GF-D8 (cell line): ENCODE data around the gene GTPBP2.
"Not testable (repeated sequence)": the region's sequence is repeated elsewhere in the genome, so short reads cannot be mapped to it uniquely, and the experiment has no call there.

ENCODE experiments used
- DNase-seq: peaks from one replicate; lab custom pipeline; 2025; lab: John Stamatoyannopoulos, UW

GTPBP2 gene

DNA sequence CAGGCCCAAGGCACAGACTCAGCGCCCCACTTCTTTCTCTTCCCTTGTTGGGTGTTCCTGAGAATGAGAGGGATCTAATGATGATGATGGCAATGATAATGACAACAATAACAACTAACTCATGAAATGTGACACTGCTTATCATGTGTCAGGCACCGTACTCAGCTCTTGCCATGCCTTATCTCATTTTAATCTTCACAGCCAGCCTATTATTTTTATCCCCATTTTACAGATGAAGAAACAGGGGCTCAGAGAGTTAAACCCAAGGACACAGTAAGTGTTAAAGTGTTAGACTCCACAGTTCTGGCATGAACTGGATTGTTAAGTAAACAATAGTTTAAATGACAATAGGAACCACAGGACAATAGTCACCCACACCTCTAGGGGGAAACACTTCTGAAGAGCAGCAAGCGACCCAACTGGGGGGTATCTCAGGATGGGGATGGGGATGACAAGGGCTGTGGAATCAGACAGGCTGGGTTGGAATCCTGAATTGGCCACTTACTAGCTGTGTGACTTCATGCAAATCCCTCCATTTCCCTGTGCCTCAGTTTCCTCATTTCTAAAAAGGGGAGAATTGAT lies 28.2 kb upstream of the GTPBP2 start:
- DNase-seq, result no peak

DNA sequence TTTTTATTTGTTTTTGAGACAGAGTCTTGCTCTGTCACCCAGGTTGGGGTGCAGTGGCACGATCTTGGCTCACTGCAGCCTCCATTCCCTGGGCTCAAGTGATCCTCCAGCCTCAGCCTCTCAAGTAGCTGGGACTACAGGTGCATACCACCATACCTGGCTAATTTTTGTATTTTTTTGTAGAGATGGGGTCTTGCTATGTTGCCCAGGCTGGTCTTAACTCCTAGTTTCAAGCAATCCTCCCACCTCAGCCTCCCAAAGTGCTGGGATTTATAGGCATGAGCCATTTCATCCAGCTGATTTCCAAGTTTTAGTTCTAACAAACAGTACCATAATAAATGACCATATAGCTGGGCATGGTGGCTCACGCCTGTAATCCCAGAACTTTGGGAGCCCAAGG lies 23.8 kb upstream of the GTPBP2 start:
- not testable (repeated sequence) for DNase-seq

GRCh38 chr6:43648248-43648647 lies 19.2 kb upstream of the GTPBP2 start:
- no peak for DNase-seq

DNA sequence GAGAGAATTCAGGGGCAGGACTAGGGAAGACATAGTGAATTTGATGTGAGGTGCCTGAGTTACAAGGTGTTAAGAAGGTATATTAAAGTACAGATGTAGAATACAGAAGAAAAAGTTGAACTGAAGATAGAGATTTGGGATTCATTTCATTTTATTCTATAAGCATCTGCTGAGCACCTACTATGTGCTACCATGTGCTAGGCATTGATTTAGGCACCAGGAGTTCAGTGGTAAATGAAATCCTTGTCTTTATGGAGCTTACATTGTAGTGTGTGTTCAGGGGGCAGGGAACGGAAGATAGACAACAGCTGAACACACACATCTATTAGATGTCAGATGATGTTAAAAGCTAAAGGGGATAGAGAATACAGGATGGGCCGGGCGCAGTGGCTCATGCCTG lies 18.5 kb upstream of the GTPBP2 start:
- DNase-seq, result no peak

GRCh38 chr6:43645613-43645964 lies 16.5 kb upstream of the GTPBP2 start:
- no peak for DNase-seq

DNA sequence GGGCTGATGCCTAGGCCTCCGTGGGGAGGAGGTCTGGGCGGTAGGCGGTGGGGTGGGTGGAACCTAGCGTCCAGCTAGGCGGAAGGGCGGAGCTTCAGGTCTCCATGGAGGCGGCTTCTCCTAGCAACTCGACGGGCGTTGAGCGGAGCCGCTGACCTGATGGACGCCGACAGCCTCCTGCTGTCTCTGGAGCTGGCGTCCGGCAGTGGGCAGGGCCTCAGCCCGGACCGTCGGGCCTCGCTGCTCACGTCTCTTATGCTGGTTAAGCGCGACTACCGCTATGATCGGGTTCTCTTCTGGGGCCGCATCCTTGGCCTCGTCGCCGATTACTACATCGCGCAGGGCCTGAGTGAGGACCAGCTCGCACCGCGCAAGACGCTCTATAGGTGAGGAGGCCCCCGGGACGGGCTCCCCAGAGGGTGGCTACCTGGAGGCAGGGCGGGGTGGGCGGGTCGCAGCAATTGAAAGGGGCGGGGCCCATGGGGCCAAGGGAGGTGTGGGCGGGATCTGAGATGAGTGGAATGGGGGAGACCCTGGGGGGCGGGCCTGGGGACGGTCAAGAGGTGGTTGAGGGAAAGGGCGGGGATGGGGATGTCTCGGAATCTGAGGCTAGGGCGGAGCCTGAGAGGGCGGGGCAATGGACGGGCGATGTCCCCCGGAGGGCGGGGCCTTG lies 16.0 kb upstream of the GTPBP2 start, which contains the start of gene RSPH9:
TSS of gene RSPH9 (plus strand) at position 97 of the 673 bp plus-strand sequence. CDS start at position 160, 63 bp downstream.
- no peak for DNase-seq

DNA sequence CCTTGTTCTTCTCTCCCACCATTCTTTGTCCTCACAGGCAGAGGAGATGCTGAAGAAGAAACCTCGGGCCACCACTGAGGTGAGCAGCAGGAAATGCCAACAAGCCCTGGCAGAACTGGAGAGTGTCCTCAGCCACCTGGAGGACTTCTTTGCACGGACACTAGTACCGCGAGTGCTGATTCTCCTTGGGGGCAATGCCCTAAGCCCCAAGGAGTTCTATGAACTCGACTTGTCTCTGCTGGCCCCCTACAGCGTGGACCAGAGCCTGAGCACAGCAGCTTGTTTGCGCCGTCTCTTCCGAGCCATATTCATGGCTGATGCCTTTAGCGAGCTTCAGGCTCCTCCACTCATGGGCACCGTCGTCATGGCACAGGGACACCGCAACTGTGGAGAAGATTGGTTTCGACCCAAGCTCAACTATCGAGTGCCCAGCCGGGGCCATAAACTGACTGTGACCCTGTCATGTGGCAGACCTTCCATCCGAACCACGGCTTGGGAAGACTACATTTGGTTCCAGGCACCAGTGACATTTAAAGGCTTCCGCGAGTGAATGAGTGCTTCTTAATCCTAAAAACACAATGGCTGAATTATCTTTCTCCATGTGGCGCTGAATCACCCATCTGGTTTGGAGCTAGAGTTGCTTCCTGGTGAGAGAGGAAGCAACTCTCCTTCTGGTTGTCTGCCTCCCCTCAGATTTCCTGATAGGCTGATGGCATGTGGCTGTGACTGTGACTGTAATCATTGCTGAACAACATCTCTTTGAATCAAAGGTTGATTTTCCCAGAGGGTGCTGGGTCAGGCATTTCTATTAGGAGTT lies 11.1 kb upstream of the GTPBP2 start:
- no peak for DNase-seq

DNA sequence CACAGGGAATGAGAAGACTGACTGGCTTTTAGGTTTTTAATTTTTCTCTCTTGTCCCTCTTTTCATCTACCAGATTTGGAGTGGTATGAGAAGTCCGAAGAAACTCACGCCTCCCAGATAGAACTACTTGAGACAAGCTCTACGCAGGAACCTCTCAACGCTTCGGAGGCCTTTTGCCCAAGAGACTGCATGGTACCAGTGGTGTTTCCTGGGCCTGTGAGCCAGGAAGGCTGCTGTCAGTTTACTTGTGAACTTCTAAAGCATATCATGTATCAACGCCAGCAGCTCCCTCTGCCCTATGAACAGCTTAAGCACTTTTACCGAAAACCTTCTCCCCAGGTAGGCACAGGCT lies 7.2 kb upstream of the GTPBP2 start:
- no peak for DNase-seq

- DNase-seq, result peak; percentile 66
These were observed 6.6 kb upstream of the GTPBP2 start, which contains the start of gene MAD2L1BP for GRCh38 chr6:43635387-43636307. Gene MAD2L1BP (plus strand): TSS chr6:43635840. CDS start chr6:43635876, 36 bp downstream.

GRCh38 chr6:43634702-43635303 lies 5.7 kb upstream of the GTPBP2 start:
- DNase-seq, result no peak

GRCh38 chr6:43633002-43633401 lies 3.9 kb upstream of the GTPBP2 start:
- DNase-seq, result not testable (repeated sequence)

GRCh38 chr6:43630980-43631619 lies 2.0 kb upstream of the GTPBP2 start:
- DNase-seq, result no peak

GRCh38 chr6:43629505-43630300 lies 639 bp upstream of the GTPBP2 start:
- peak; percentile 95 for DNase-seq

- no peak for DNase-seq
These were observed 516 bp downstream of the GTPBP2 start for GRCh38 chr6:43628393-43629103.

DNA sequence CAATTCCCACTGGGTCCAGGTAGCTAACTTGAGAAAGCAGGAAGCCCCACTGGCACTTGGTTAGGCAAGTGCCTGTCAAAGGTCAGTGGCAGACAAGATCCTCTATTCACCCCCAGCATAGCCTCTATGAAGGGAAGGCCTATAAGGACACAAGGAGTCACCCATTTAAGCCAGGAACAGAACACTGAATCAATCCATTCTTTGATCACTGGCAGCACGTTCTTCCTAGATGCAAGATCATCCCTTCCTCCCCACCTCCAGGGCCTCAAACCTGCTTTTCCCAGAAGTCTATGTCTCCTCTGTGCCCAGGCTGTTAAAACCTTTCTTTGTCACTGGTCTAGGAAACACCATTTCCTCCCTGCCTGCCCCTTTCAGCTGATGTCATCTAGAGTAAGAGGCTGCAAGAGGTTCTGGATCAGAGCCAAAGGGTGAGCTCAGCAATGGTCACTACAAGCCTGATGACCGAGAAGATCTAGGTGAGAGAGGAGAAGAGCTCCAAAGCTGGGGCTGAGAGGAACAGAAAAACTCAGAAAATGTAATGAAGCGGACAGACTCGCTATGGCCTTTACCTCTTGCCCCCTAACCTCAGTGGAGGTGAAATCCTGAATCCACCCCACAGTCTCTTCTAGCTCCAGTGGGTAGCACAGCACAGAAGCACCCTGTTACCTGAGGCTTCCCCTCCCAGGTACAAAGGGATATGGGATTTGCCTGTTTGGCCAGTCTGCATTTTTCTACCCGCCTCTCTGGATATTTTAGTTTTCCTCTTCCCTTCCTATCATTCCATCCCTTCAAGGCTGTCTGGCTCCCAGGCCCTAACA lies 1.8 kb downstream of the GTPBP2 start:
- DNase-seq, result no peak

DNA sequence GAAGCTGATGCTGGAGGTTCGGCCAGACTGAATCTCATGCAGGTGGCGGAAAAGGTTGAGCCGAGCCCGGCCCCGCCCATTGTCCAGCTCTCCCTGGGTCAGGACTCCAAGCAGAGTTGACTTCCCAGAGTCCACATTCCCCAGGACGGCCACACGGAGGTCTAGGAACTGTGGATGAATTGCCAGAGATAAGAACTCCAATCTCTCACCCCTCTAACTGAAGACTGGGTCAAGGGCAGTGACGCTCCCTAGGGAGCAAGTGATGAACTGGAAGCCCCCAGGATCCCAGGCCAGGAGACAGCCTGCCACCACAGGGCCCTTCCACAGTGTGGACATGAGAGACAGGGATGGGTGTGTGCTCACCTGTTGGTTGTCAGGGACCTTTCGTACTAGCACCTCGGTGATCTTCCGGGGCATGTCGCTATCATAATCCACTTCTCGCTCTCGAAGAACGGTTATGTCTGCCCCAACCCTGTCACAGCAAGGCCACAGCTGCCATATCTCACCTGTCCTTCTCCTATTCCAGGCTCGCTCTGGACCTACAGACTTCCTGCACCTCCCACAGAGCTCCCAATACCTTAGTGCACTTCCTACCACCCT lies 3.6 kb downstream of the GTPBP2 start:
- no peak for DNase-seq

DNA sequence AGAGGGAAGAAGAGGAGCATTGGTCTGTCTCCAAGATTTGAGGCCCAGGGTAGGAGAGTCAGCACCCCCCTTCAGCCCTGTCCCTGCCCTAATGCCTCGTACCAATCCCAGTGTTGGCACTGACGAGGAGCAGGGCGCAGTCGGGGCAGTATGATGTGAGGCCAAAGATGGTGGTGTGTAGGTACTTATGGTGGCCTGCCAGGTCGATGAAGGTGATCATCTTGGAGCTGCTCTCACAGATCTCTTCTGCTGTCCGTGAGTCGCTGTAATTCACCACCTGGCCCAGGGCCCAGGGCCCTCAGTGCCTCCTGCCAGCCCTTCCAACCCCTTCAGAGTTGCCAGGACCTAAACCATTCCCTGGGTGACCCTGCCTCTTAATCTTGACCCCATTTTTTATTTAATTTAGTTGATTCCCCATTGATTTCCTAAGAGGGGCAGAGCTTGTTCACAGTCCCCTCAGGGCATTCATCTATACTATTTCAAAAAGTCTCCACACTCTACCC lies 4.2 kb downstream of the GTPBP2 start:
- no peak for DNase-seq
